Naive thymus-derived CD8-positive, alpha-beta T cell (primary cell): ENCODE results near the gene SCRN3. TPM values are rescaled to one million over a fixed set of nuclear protein-coding genes. Genes with fewer than 3 reads are reported as not detected.

Source experiments
- ATAC-seq, 2 donors: fragments of 150-1000 bp; cut with Tn5 transposase in 1 of 2; sonication (Bioruptor Pico), chemical (Tn5 transposase) in 1 of 2; 1 replicate in 1 of 2; 2 replicates in 1 of 2; pipeline ENCODE4 v1.10.0; 2021; ENCODE audit warnings: mild to moderate bottlenecking in 2 of 2, moderate library complexity in 2 of 2
- POLR2A ChIA-PET: fragments of 350-600 bp; sonication (Branson Sonifier 250); formaldehyde crosslinking; loops from one replicate; lab custom pipeline; 2021; ENCODE audit warnings: antibody characterized with exemption; lab: Charles Lee
- DNase-seq, 10 donors: peaks; one replicate each; pipeline versions ENCODE4 v3.0.0 to v3.0.0-alpha.2; 2020 to 2022
- H3K27ac Mint-ChIP-seq, 10 donors: one replicate each; pipeline ENCODE4 v1.8.0; 2020 to 2022; ENCODE audit warnings: mild to moderate bottlenecking in 10 of 10, mixed read lengths in 10 of 10, moderate library complexity in 4 of 10, inconsistent platforms in 1 of 10
- H3K27me3 Mint-ChIP-seq, 5 donors: one replicate each; pipeline ENCODE4 v1.8.0; 2021 to 2022; ENCODE audit warnings: mixed read lengths in 5 of 5
- H3K36me3 Mint-ChIP-seq, 3 donors: one replicate each; pipeline ENCODE4 v1.8.0; 2020 to 2022; ENCODE audit warnings: mixed read lengths in 3 of 3, mild to moderate bottlenecking in 2 of 3, inconsistent platforms in 1 of 3
- H3K4me1 Mint-ChIP-seq, 4 donors: one replicate each; pipeline ENCODE4 v1.8.0; 2021 to 2022; ENCODE audit warnings: mixed read lengths in 4 of 4
- H3K4me3 Mint-ChIP-seq, 10 donors: one replicate each; pipeline ENCODE4 v1.8.0; 2020 to 2022; ENCODE audit warnings: mild to moderate bottlenecking in 10 of 10, mixed read lengths in 10 of 10, moderate library complexity in 6 of 10, inconsistent platforms in 1 of 10
- H3K9me3 Mint-ChIP-seq, 9 donors: one replicate each; pipeline ENCODE4 v1.8.0; 2020 to 2022; ENCODE audit warnings: mixed read lengths in 9 of 9, mild to moderate bottlenecking in 3 of 9, inconsistent platforms in 1 of 9, moderate library complexity in 1 of 9
- polyA plus RNA-seq, 3 donors: library from polyadenylated mRNA; unstranded; fragments of 300-500 nt; fragmentation: Illumina TruSeq; gene quantifications; one replicate each; pipeline ENCODE4 v1.2.3, GENCODE V29; 2021
- total RNA-seq, 8 experiments: library from RNA in 2 of 8; stranded (reverse) in 2 of 8; gene quantifications; one replicate each; pipeline ENCODE4 v1.2.3 and lab custom pipeline; 2021 to 2026

SCRN3 gene
- total and polyA plus RNA-seq, 5 experiments from 2014 or later = 12.7 to 24.1 (median 14.0) TPM

- Mint-ChIP-seq H3K9me3 (no peaks in the 10 kb centered on the region), H3K4me3 (peak overlapping the region in 4 of 10 donors; percentile 1 to 43 (median 16)), H3K36me3 (peaks cover 0 to 78% (median 39%) of the 10 kb centered on the region in 3 donors), H3K4me1 (peaks cover 9 to 18% (median 13%) of the 10 kb centered on the region in 4 donors), H3K27ac (peak overlapping the region; percentile 6 to 87 (median 62)), H3K27me3 (no peaks in the 10 kb centered on the region)
- ATAC-seq (peak; percentile 83 to 89), DNase-seq (peak in 2 of 10 donors; percentile 7 to 15)
- POLR2A ChIA-PET = interaction anchor here (0.7 to 1.2 kb wide), 2 partner anchors 9 to 30 kb away, joined by 4 to 5 read pairs; no protein-coding TSS in a partner anchor
Measured at GRCh38 chr2:174450021-174450816, 54.7 kb downstream of the SCRN3 start.

- H3K27ac Mint-ChIP-seq = peak overlapping the region in 4 of 10 donors; percentile 17 to 68 (median 46)
- H3K9me3 Mint-ChIP-seq = no peaks in the 10 kb centered on the region
- no peak for DNase-seq
- H3K4me3 Mint-ChIP-seq = no peak overlapping the region
- POLR2A ChIA-PET = no interaction called here
- ATAC-seq = no peak
- H3K36me3 Mint-ChIP-seq = peaks cover 0 to 88% (median 36%) of the 10 kb centered on the region in 3 donors
- H3K27me3 Mint-ChIP-seq = no peaks in the 10 kb centered on the region
- peaks cover 6 to 12% (median 10%) of the 10 kb centered on the region in 4 donors for H3K4me1 Mint-ChIP-seq
Measured at GRCh38 chr2:174454566-174454965, 59.0 kb downstream of the SCRN3 start.

GRCh38 chr2:174461221-174461620, 65.7 kb downstream of the SCRN3 start:
- Mint-ChIP-seq H3K4me1 (peaks cover 0 to 2% (median 0%) of the 10 kb centered on the region in 4 donors), H3K36me3 (peaks cover 0 to 74% (median 14%) of the 10 kb centered on the region in 3 donors), H3K27ac (no peak overlapping the region), H3K27me3 (no peaks in the 10 kb centered on the region), H3K9me3 (no peaks in the 10 kb centered on the region), H3K4me3 (no peak overlapping the region)
- DNase-seq = no peak
- ATAC-seq = no peak
- POLR2A ChIA-PET = interaction anchor here (1.0 kb wide), 1 partner anchor 226 kb away, joined by 3 read pairs; no protein-coding TSS in a partner anchor

DNA sequence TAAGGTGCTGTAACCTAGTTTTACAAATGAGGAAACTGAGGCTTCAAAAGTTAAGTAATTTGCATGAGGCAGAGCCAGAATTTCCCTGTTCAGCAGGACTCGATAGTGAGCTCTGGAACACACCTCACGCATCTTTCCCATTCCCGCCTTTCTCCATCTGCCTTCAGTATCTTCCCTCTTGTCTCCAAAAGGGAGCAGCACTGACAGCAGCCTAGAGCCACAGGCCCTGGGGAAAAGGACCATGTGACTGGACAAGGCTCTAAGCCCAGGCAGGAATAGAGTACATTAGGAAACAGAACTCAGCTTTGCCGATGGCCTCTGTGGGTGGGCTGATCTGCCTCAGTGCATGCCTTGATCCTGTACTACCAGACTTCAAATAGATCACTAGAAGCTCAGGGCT, 69.8 kb downstream of the SCRN3 start:
- peaks cover 0 to 2% (median 0%) of the 10 kb centered on the region in 4 donors for H3K4me1 Mint-ChIP-seq
- H3K9me3 Mint-ChIP-seq = no peaks in the 10 kb centered on the region
- H3K4me3 Mint-ChIP-seq = no peak overlapping the region
- H3K27ac Mint-ChIP-seq = peak overlapping the region in 3 of 10 donors; percentile 21 to 69 (median 53)
- POLR2A ChIA-PET = interaction anchor here (0.7 to 2.1 kb wide), 4 partner anchors 21 to 60 kb away, joined by 3 to 11 read pairs (median 4); partner anchors contain the start of gene GPR155
- DNase-seq (no peak), ATAC-seq (no peak)
- H3K27me3 Mint-ChIP-seq = no peaks in the 10 kb centered on the region
- H3K36me3 Mint-ChIP-seq = peaks cover 5 to 60% (median 9%) of the 10 kb centered on the region in 3 donors

DNA sequence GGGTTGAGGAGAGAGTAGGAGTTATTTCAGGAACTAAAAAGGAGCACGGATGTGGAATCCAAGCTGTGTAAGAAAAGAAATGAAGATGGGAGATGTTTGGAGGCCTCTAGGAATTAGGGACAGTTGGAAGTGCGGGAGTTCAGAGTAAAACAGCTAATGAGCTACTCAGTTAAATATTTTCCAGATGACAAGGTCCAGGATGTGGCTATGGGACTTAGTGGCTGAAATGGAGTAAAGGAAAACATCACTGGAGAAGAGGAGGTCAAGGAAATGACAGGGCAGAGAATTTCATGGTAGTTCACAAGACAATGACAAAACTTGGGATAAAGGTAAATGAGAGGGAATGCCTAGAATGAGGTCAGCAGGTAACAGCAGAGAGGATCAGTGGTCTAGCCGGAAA, 78.3 kb downstream of the SCRN3 start:
- peaks cover 0 to 22% (median 12%) of the 10 kb centered on the region in 3 donors for H3K36me3 Mint-ChIP-seq
- no peaks in the 10 kb centered on the region for H3K9me3 Mint-ChIP-seq
- H3K4me3 Mint-ChIP-seq = no peak overlapping the region
- H3K27ac Mint-ChIP-seq = peak overlapping the region in 9 of 10 donors; percentile 22 to 87 (median 41)
- DNase-seq (no peak), ATAC-seq (no peak)
- H3K27me3 Mint-ChIP-seq = no peaks in the 10 kb centered on the region
- peaks cover 8 to 41% (median 20%) of the 10 kb centered on the region in 4 donors for H3K4me1 Mint-ChIP-seq
- POLR2A ChIA-PET = interaction anchor here (0.5 to 1.9 kb wide), 4 partner anchors 10 to 20 kb away, joined by 3 to 9 read pairs (median 4); partner anchors contain the start of gene GPR155

GRCh38 chr2:174477759-174478158, 82.2 kb downstream of the SCRN3 start:
- peaks cover 13 to 64% (median 30%) of the 10 kb centered on the region in 4 donors for H3K4me1 Mint-ChIP-seq
- H3K27me3 Mint-ChIP-seq = no peaks in the 10 kb centered on the region
- no peak for ATAC-seq
- H3K36me3 Mint-ChIP-seq = peaks cover 0 to 54% (median 27%) of the 10 kb centered on the region in 3 donors
- H3K27ac Mint-ChIP-seq = peak overlapping the region in 2 of 10 donors; percentile 37 to 47
- no peak overlapping the region for H3K4me3 Mint-ChIP-seq
- no peak for DNase-seq
- H3K9me3 Mint-ChIP-seq = no peaks in the 10 kb centered on the region
- POLR2A ChIA-PET = interaction anchor here (2.0 kb wide), 1 partner anchor 10 kb away, joined by 8 read pairs; the partner anchor contains the start of gene GPR155

Other genes starting within 250 kb of the SCRN3 start
- 10 to 100 TPM; 39.6 to 42.1 TPM for gene OLA1, start 147.2 kb upstream of the SCRN3 start, total RNA-seq
- 10 to 100 TPM; 62.3 to 79.9 (median 77.4) TPM for gene OLA1, start 147.2 kb upstream of the SCRN3 start, polyA plus RNA-seq
- not detected for gene SP9, start 60.8 kb upstream of the SCRN3 start, total RNA-seq
- not detected for gene SP9, start 60.8 kb upstream of the SCRN3 start, polyA plus RNA-seq
- gene GPR155, start 91.3 kb downstream of the SCRN3 start, total RNA-seq = 10 to 100 TPM; 23.9 to 27.2 TPM
- 10 to 100 TPM in 2 of 3 donors, 1 to 10 TPM in 1; 9.7 to 19.5 (median 18.6) TPM for gene GPR155, start 91.3 kb downstream of the SCRN3 start, polyA plus RNA-seq
- 100 to 1,000 TPM; 408 to 419 TPM for gene WIPF1, start 202.1 kb downstream of the SCRN3 start, total RNA-seq
- gene WIPF1, start 202.1 kb downstream of the SCRN3 start, polyA plus RNA-seq = 100 to 1,000 TPM in 2 of 3 donors, 10 to 100 TPM in 1; 97.5 to 116 (median 103) TPM